Gastroesophageal sphincter (tissue), 3 donors: ENCODE results near the gene PPP1R16B.

Source experiments
- POLR2A ChIP-seq, 2 donors: fragments of 450-650 bp; IDR thresholded peaks; one replicate each; pipeline ENCODE4 v1.6.1; 2017; ENCODE audit warnings: antibody characterized with exemption in 2 of 2, mild to moderate bottlenecking in 2 of 2, moderate library complexity in 1 of 2
- POLR2AphosphoS5 ChIP-seq: sonication (generic); formaldehyde crosslinking; IDR thresholded peaks from one replicate; pipeline ENCODE4 v1.6.1; 2017; ENCODE audit warnings: antibody characterized with exemption
- TF ChIP-seq, protein P1 (sequence below), 4 experiments: fragments of 200-600 bp in 2 of 4; fragments of 450-650 bp in 2 of 4; sonication (generic) in 1 of 4; IDR thresholded peaks; one replicate each; pipeline ENCODE4 v1.5.1; 2017 to 2019; ENCODE audit warnings: antibody characterized with exemption in 4 of 4, mild to moderate bottlenecking in 2 of 4, moderate library complexity in 2 of 4

DNA sequence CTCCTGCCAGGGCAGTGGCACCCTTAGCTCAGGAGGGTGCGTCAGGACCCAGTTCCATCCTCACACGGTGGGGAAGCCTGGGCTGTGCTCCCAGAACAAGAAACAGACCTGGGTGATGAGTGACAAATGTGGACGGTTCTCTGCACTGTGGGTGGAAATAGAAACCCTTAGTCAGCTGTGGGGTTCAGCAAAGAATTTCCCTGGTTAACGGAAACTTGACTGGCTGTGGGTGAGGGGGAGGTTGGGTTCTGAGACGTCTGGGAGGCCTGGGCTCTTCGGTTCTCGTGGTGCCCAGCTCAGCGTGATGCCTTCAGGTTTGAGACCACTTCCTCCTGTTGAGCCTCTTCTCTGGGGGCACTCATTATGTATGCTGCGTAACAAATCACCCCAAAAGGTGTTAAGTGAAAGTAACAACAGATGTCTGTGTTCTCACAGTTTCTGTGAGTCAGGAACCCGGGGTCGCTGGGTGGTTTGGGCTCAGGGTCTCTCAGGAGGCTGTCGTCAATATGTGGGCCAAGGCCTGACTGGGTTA, 67.6 kb downstream of the PPP1R16B start:
- TF ChIP-seq, protein P1, sequence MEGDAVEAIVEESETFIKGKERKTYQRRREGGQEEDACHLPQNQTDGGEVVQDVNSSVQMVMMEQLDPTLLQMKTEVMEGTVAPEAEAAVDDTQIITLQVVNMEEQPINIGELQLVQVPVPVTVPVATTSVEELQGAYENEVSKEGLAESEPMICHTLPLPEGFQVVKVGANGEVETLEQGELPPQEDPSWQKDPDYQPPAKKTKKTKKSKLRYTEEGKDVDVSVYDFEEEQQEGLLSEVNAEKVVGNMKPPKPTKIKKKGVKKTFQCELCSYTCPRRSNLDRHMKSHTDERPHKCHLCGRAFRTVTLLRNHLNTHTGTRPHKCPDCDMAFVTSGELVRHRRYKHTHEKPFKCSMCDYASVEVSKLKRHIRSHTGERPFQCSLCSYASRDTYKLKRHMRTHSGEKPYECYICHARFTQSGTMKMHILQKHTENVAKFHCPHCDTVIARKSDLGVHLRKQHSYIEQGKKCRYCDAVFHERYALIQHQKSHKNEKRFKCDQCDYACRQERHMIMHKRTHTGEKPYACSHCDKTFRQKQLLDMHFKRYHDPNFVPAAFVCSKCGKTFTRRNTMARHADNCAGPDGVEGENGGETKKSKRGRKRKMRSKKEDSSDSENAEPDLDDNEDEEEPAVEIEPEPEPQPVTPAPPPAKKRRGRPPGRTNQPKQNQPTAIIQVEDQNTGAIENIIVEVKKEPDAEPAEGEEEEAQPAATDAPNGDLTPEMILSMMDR (IDR thresholded peaks at IDR 0.05): no peak
- no peak for TF ChIP-seq POLR2AphosphoS5
- no peak for TF ChIP-seq POLR2A (IDR thresholded peaks at IDR 0.05)
